ENCODE results near the gene KPTN.
A peak's percentile ranks its signal among the peaks of the same experiment; 100 is the strongest.

Gene KPTN

GRCh38 chr19:47514151-47514868 is 30.3 kb upstream of the KPTN start:
- no peak for TF ChIP-seq CTCF (IDR thresholded peaks at IDR 0.05; ENCODE audit: insufficient read depth, missing control alignments)
- no peak for DNase-seq (ENCODE audit: insufficient read length, low spot score)
- no peak for FAIRE-seq

- FAIRE-seq (no peak), DNase-seq (ENCODE audit: insufficient read length, low spot score) (no peak)
- TF ChIP-seq CTCF (IDR thresholded peaks at IDR 0.05; ENCODE audit: insufficient read depth, missing control alignments): no peak
Measured at GRCh38 chr19:47512948-47513319, 28.9 kb upstream of the KPTN start.

- DNase-seq (ENCODE audit: insufficient read length, low spot score) (no peak), FAIRE-seq (no peak)
- TF ChIP-seq CTCF (IDR thresholded peaks at IDR 0.05; ENCODE audit: insufficient read depth, missing control alignments): no peak
Measured at GRCh38 chr19:47512183-47512947, 28.3 kb upstream of the KPTN start.

- FAIRE-seq: peak; percentile 38
- peak; percentile 91 for DNase-seq (ENCODE audit: insufficient read length, low spot score)
Measured at GRCh38 chr19:47511681-47512080, 27.7 kb upstream of the KPTN start.

GRCh38 chr19:47511128-47511517 is 27.1 kb upstream of the KPTN start:
- FAIRE-seq: no peak
- no peak for DNase-seq (ENCODE audit: insufficient read length, low spot score)
- no peak for TF ChIP-seq CTCF (IDR thresholded peaks at IDR 0.05; ENCODE audit: insufficient read depth, missing control alignments)

More at GRCh38 chr19:47511681-47512080, 27.7 kb upstream of the KPTN start:
- TF ChIP-seq CTCF (IDR thresholded peaks at IDR 0.05; ENCODE audit: insufficient read depth, missing control alignments): no peak

GRCh38 chr19:47510516-47511127 is 26.6 kb upstream of the KPTN start:
- TF ChIP-seq CTCF (IDR thresholded peaks at IDR 0.05; ENCODE audit: insufficient read depth, missing control alignments): no peak
- no peak for FAIRE-seq
- no peak for DNase-seq (ENCODE audit: insufficient read length, low spot score)

Data from D721Med (cell line).